NCI-H128 (cell line): ENCODE results near the gene KRTAP4-9.
"Not testable (repeated sequence)": the region's sequence is repeated elsewhere in the genome, so short reads cannot be mapped to it uniquely, and the experiment has no call there.

ENCODE experiments used
- DNase-seq: peaks from one replicate; lab custom pipeline; 2025; ENCODE audit not compliant: unreplicated experiment; lab: John Stamatoyannopoulos, UW

KRTAP4-9 gene

GRCh38 chr17:41126412-41126811 is 21.2 kb downstream of the KRTAP4-9 start:
- no peak for DNase-seq

GRCh38 chr17:41127371-41127770 is 22.2 kb downstream of the KRTAP4-9 start:
- no peak for DNase-seq

GRCh38 chr17:41131979-41132378 is 26.8 kb downstream of the KRTAP4-9 start:
- no peak for DNase-seq

- DNase-seq = no peak
Measured at GRCh38 chr17:41133880-41134735, 28.9 kb downstream of the KRTAP4-9 start.

- not testable (repeated sequence) for DNase-seq
Measured at GRCh38 chr17:41139865-41140264, 34.7 kb downstream of the KRTAP4-9 start.

GRCh38 chr17:41140360-41141131 is 35.4 kb downstream of the KRTAP4-9 start, which contains the start of gene KRTAP4-6:
KRTAP4-6 (minus strand) TSS chr17:41140544; CDS start chr17:41140487, 57 bp downstream.
- DNase-seq = no peak

GRCh38 chr17:41141361-41141760 is 36.2 kb downstream of the KRTAP4-9 start:
- no peak for DNase-seq

- DNase-seq = no peak
Measured at GRCh38 chr17:41144846-41145245, 39.7 kb downstream of the KRTAP4-9 start.

GRCh38 chr17:41145261-41145660 is 40.1 kb downstream of the KRTAP4-9 start:
- no peak for DNase-seq

GRCh38 chr17:41147531-41148204 is 42.5 kb downstream of the KRTAP4-9 start:
- DNase-seq = no peak

GRCh38 chr17:41148971-41149651 is 43.9 kb downstream of the KRTAP4-9 start:
- DNase-seq = not testable (repeated sequence)

GRCh38 chr17:41149652-41149985 is 44.4 kb downstream of the KRTAP4-9 start, which contains the start of gene KRTAP4-5:
KRTAP4-5 (minus strand) TSS chr17:41149825; CDS start chr17:41149767, 58 bp downstream.
- no peak for DNase-seq

GRCh38 chr17:41150026-41150425 is 44.8 kb downstream of the KRTAP4-9 start:
- DNase-seq = no peak

- DNase-seq = no peak
Measured at GRCh38 chr17:41151525-41151924, 46.3 kb downstream of the KRTAP4-9 start.

GRCh38 chr17:41153856-41154255 is 48.7 kb downstream of the KRTAP4-9 start:
- no peak for DNase-seq
